Fibroblast of lung (primary cell): ENCODE results near the gene CYP2A7.
"Not testable (repeated sequence)": the region's sequence is repeated elsewhere in the genome, so short reads cannot be mapped to it uniquely, and the experiment has no call there.

Experiments used
- EZH2 ChIP-seq: IDR thresholded peaks from 2 replicates; pipeline ENCODE4 v1.5.1; 2012; ENCODE audit warnings: low read length, control low read depth, mild to moderate bottlenecking; ENCODE audit errors: missing control alignments
- TF ChIP-seq, protein P1 (sequence below), 2 donors: IDR thresholded peaks in 1 of 2; conservative IDR thresholded peaks in 1 of 2; 1 replicate in 1 of 2; 2 replicates in 1 of 2; pipeline ENCODE4 v1.5.1; 2011 to 2012; ENCODE audit warnings: low read length in 2 of 2, control low read depth in 1 of 2, inconsistent platforms in 1 of 2, low read depth in 1 of 2, mild to moderate bottlenecking in 1 of 2

DNA sequence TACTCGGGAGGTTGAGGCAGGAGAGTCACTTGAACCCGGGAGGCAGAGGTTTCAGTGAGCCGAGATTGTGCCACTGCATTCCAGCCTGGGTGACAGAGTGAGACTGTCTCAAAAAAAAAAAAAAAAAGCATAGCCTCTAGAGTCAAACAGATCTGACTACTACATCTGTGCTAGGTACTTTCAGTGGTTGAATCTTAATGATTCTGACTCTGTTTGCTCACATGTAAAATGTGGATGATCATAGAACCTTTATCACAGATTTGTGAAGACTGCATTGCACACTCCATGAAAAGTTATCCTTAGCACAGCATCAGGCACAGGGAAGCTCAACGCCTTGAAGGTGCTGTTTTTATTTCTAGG is 49.6 kb downstream of the CYP2A7 start:
- TF ChIP-seq, protein P1, sequence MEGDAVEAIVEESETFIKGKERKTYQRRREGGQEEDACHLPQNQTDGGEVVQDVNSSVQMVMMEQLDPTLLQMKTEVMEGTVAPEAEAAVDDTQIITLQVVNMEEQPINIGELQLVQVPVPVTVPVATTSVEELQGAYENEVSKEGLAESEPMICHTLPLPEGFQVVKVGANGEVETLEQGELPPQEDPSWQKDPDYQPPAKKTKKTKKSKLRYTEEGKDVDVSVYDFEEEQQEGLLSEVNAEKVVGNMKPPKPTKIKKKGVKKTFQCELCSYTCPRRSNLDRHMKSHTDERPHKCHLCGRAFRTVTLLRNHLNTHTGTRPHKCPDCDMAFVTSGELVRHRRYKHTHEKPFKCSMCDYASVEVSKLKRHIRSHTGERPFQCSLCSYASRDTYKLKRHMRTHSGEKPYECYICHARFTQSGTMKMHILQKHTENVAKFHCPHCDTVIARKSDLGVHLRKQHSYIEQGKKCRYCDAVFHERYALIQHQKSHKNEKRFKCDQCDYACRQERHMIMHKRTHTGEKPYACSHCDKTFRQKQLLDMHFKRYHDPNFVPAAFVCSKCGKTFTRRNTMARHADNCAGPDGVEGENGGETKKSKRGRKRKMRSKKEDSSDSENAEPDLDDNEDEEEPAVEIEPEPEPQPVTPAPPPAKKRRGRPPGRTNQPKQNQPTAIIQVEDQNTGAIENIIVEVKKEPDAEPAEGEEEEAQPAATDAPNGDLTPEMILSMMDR (conservative IDR thresholded peaks at IDR 0.05 in 1 of 2, IDR thresholded peaks at IDR 0.05 in 1 of 2; ENCODE audit: low read depth in 1 of 2, low read length in 2 of 2) = not testable (repeated sequence)
- TF ChIP-seq EZH2 = not testable (repeated sequence)
